DMS153 treated with DMSO at 0.1 percent for 48 hours (cell line): Measurements from ENCODE around the gene MIEF1.

ENCODE experiments used
- DNase-seq: peaks from one replicate; lab custom pipeline; 2025; ENCODE audit not compliant: unreplicated experiment; lab: John Stamatoyannopoulos, UW

The MIEF1 gene

GRCh38 chr22:39556970-39557841, 55.1 kb downstream of the MIEF1 start:
- no peak for DNase-seq

- DNase-seq = no peak
Observed at GRCh38 chr22:39558254-39558727, 56.2 kb downstream of the MIEF1 start.

GRCh38 chr22:39558950-39559349, 56.9 kb downstream of the MIEF1 start:
- no peak for DNase-seq

GRCh38 chr22:39559456-39560105, 57.5 kb downstream of the MIEF1 start:
- DNase-seq = no peak

GRCh38 chr22:39560127-39560526, 58.0 kb downstream of the MIEF1 start:
- no peak for DNase-seq

GRCh38 chr22:39562839-39563489, 60.9 kb downstream of the MIEF1 start:
- no peak for DNase-seq

- DNase-seq = no peak
Observed at GRCh38 chr22:39563571-39564428, 61.7 kb downstream of the MIEF1 start.

- DNase-seq = no peak
Observed at GRCh38 chr22:39565414-39565944, 63.4 kb downstream of the MIEF1 start.

GRCh38 chr22:39567135-39567946, 65.3 kb downstream of the MIEF1 start:
- peak; percentile 23 for DNase-seq
